Measurements from ENCODE around the gene CCDC148.

GRCh38 chr2:158391876-158392275 lies 64.7 kb downstream of the CCDC148 start:
- TF ChIP-seq, protein P1, sequence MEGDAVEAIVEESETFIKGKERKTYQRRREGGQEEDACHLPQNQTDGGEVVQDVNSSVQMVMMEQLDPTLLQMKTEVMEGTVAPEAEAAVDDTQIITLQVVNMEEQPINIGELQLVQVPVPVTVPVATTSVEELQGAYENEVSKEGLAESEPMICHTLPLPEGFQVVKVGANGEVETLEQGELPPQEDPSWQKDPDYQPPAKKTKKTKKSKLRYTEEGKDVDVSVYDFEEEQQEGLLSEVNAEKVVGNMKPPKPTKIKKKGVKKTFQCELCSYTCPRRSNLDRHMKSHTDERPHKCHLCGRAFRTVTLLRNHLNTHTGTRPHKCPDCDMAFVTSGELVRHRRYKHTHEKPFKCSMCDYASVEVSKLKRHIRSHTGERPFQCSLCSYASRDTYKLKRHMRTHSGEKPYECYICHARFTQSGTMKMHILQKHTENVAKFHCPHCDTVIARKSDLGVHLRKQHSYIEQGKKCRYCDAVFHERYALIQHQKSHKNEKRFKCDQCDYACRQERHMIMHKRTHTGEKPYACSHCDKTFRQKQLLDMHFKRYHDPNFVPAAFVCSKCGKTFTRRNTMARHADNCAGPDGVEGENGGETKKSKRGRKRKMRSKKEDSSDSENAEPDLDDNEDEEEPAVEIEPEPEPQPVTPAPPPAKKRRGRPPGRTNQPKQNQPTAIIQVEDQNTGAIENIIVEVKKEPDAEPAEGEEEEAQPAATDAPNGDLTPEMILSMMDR (IDR thresholded peaks at IDR 0.05) = no peak
- no peak for TF ChIP-seq POLR2A (IDR thresholded peaks at IDR 0.05)
